ENCODE measurements around the gene MINDY4.

The MINDY4 gene

GRCh38 chr7:30751696-30752273, 19.4 kb upstream of the MINDY4 start, which contains the start of gene INMT:
Gene INMT, plus strand, starts transcription at chr7:30752135. Its CDS starts 16 bp downstream, at chr7:30752151.
- H3K4me3 ChIP-seq (ENCODE audit: insufficient read length, low read depth) = no peak within 1 kb of the TSS
- H3K36me3 ChIP-seq (ENCODE audit: insufficient read depth, insufficient read length, low read length) = no peaks in the 10 kb centered on the region

DNA sequence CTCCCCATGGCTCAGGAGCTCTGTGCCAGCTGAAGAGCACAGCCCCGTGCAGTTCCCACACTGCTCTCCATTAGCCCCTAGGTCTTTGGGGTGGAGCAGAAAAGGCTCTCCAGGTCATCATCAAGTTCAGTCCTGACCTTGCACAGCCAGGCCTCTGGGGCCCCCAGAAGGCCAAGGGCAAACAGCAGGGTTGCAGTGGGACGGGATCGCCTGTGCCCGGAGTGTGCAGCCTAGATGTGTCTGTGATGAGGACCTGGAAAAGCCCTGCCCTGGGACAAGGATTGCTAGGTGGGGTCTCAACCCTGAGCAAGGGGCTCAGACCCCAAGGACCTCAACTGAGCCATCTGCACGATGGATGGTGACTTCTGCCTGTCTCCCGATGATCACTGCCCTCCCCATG, 18.7 kb upstream of the MINDY4 start:
- Histone ChIP-seq H3K9me3 (ENCODE audit: insufficient read depth, low read length) (no peaks in the 10 kb centered on the region), H3K9ac (ENCODE audit: insufficient read length, low read depth) (no peak overlapping the region), H3K36me3 (ENCODE audit: insufficient read depth, insufficient read length, low read length) (no peaks in the 10 kb centered on the region), H3K27me3 (ENCODE audit: insufficient read depth, insufficient read length) (no peaks in the 10 kb centered on the region), H3K4me3 (ENCODE audit: insufficient read length, low read depth) (no peak overlapping the region), H3K4me1 (ENCODE audit: insufficient read depth, insufficient read length) (peaks cover 6% of the 10 kb centered on the region)
- DNase-seq (ENCODE audit: low read depth, low spot score) = no peak
- TF ChIP-seq ZNF274 (IDR thresholded peaks at IDR 0.05; ENCODE audit: low read depth, low read length) (no peak), YY1 (IDR thresholded peaks at IDR 0.05; ENCODE audit: insufficient read depth, insufficient read length) (no peak), SUZ12 (IDR thresholded peaks at IDR 0.05; ENCODE audit: extremely low read depth, insufficient read depth, insufficient read length) (no peak)

More at GRCh38 chr7:30751696-30752273, 19.4 kb upstream of the MINDY4 start, which contains the start of gene INMT:
- Histone ChIP-seq H3K4me1 (ENCODE audit: insufficient read depth, insufficient read length) (peaks cover 6% of the 10 kb centered on the region), H3K9ac (ENCODE audit: insufficient read length, low read depth) (no peak within 1 kb of the TSS), H3K27me3 (ENCODE audit: insufficient read depth, insufficient read length) (no peaks in the 10 kb centered on the region), H3K9me3 (ENCODE audit: insufficient read depth, low read length) (no peaks in the 10 kb centered on the region)
- TF ChIP-seq SUZ12 (IDR thresholded peaks at IDR 0.05; ENCODE audit: extremely low read depth, insufficient read depth, insufficient read length) (no peak), ZNF274 (IDR thresholded peaks at IDR 0.05; ENCODE audit: low read depth, low read length) (no peak), YY1 (IDR thresholded peaks at IDR 0.05; ENCODE audit: insufficient read depth, insufficient read length) (no peak)
- DNase-seq (ENCODE audit: low read depth, low spot score) = no peak

- no peak for TF ChIP-seq SUZ12 (IDR thresholded peaks at IDR 0.05; ENCODE audit: extremely low read depth, insufficient read depth, insufficient read length)
- no peaks in the 10 kb centered on the region for H3K27me3 ChIP-seq (ENCODE audit: insufficient read depth, insufficient read length)
- H3K9ac ChIP-seq (ENCODE audit: insufficient read length, low read depth) = no peak overlapping the region
- no peak overlapping the region for H3K4me3 ChIP-seq (ENCODE audit: insufficient read length, low read depth)
- DNase-seq (ENCODE audit: low read depth, low spot score) = no peak
- no peaks in the 10 kb centered on the region for H3K9me3 ChIP-seq (ENCODE audit: insufficient read depth, low read length)
- no peaks in the 10 kb centered on the region for H3K36me3 ChIP-seq (ENCODE audit: insufficient read depth, insufficient read length, low read length)
- peaks cover 6% of the 10 kb centered on the region for H3K4me1 ChIP-seq (ENCODE audit: insufficient read depth, insufficient read length)
These were observed 18.2 kb upstream of the MINDY4 start for GRCh38 chr7:30752979-30753378.

DNA sequence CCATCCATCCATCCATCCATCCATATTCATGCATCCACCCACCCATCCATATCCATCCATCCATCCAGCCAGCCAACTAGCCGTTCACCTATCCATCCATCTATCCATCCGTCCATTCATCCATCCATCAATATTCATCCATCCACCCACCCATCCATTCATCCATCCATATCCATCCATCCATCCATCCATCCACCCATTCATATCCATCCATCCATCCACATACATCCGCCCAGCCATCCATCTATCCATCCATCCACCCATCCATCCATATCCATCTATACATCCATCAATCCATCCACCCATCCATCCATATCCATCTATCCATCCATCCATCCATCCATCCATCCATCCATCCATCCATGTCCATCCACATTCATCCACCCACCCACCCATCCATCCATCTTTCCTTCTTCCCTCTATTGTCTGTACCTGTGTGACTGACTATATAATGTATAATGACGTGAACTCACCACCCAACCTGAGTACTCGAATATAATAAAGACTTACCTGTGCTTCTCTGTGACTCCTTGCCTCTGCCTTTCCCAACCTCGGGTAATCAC, 16.8 kb upstream of the MINDY4 start:
- no peak overlapping the region for H3K9ac ChIP-seq (ENCODE audit: insufficient read length, low read depth)
- H3K4me3 ChIP-seq (ENCODE audit: insufficient read length, low read depth) = no peak overlapping the region
- H3K27me3 ChIP-seq (ENCODE audit: insufficient read depth, insufficient read length) = no peaks in the 10 kb centered on the region
- no peaks in the 10 kb centered on the region for H3K9me3 ChIP-seq (ENCODE audit: insufficient read depth, low read length)
- no peak for DNase-seq (ENCODE audit: low read depth, low spot score)
- TF ChIP-seq ZNF274 (IDR thresholded peaks at IDR 0.05; ENCODE audit: low read depth, low read length) = no peak
- no peak for TF ChIP-seq YY1 (IDR thresholded peaks at IDR 0.05; ENCODE audit: insufficient read depth, insufficient read length)
- no peak for TF ChIP-seq SUZ12 (IDR thresholded peaks at IDR 0.05; ENCODE audit: extremely low read depth, insufficient read depth, insufficient read length)
- H3K4me1 ChIP-seq (ENCODE audit: insufficient read depth, insufficient read length) = peaks cover 6% of the 10 kb centered on the region
- H3K36me3 ChIP-seq (ENCODE audit: insufficient read depth, insufficient read length, low read length) = no peaks in the 10 kb centered on the region

DNA sequence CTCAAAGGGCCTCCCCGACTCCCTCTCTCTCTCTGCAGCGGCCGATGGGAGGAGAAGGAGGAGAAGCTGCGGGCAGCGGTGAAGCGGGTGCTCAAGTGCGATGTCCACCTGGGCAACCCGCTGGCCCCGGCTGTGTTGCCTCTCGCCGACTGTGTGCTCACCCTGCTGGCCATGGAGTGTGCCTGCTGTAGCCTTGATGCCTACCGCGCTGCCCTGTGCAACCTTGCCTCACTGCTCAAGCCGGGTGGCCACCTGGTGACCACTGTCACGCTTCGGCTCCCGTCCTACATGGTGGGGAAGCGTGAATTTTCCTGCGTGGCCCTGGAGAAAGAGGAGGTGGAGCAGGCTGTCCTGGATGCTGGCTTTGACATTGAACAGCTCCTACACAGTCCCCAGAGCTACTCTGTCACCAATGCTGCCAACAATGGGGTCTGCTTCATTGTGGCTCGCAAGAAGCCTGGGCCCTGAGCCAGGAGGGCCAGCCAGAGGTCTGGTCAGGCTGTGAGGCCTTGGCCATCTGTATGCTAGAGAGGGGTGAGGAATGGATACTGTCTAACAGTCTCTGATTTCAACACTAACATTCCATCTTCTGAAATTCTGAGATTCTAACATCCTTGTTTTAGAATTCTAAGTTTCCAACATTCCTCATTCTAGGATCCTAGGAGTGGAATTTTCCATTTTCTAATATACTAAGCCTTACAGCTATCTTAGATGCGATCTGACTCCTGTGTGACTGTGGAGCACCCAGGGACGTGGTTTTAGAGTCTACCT, 15.6 kb upstream of the MINDY4 start:
- no peak for DNase-seq (ENCODE audit: low read depth, low spot score)
- Histone ChIP-seq H3K9me3 (ENCODE audit: insufficient read depth, low read length) (no peaks in the 10 kb centered on the region), H3K27me3 (ENCODE audit: insufficient read depth, insufficient read length) (no peaks in the 10 kb centered on the region)

GRCh38 chr7:30757342-30757692, 13.9 kb upstream of the MINDY4 start:
- DNase-seq (ENCODE audit: low read depth, low spot score) = no peak

More for the DNA sequence above, 15.6 kb upstream of the MINDY4 start:
- H3K36me3 ChIP-seq (ENCODE audit: insufficient read depth, insufficient read length, low read length) = no peaks in the 10 kb centered on the region
- no peak overlapping the region for H3K9ac ChIP-seq (ENCODE audit: insufficient read length, low read depth)
- no peak for TF ChIP-seq SUZ12 (IDR thresholded peaks at IDR 0.05; ENCODE audit: extremely low read depth, insufficient read depth, insufficient read length)
- TF ChIP-seq YY1 (IDR thresholded peaks at IDR 0.05; ENCODE audit: insufficient read depth, insufficient read length) = no peak
- no peak for TF ChIP-seq ZNF274 (IDR thresholded peaks at IDR 0.05; ENCODE audit: low read depth, low read length)
- H3K4me3 ChIP-seq (ENCODE audit: insufficient read length, low read depth) = no peak overlapping the region
- H3K4me1 ChIP-seq (ENCODE audit: insufficient read depth, insufficient read length) = peaks cover 6% of the 10 kb centered on the region

GRCh38 chr7:30760514-30761213, 10.6 kb upstream of the MINDY4 start:
- no peaks in the 10 kb centered on the region for H3K36me3 ChIP-seq (ENCODE audit: insufficient read depth, insufficient read length, low read length)
- no peaks in the 10 kb centered on the region for H3K4me1 ChIP-seq (ENCODE audit: insufficient read depth, insufficient read length)
- no peak overlapping the region for H3K9ac ChIP-seq (ENCODE audit: insufficient read length, low read depth)
- no peak for DNase-seq (ENCODE audit: low read depth, low spot score)
- no peak overlapping the region for H3K4me3 ChIP-seq (ENCODE audit: insufficient read length, low read depth)
- H3K9me3 ChIP-seq (ENCODE audit: insufficient read depth, low read length) = no peaks in the 10 kb centered on the region
- no peaks in the 10 kb centered on the region for H3K27me3 ChIP-seq (ENCODE audit: insufficient read depth, insufficient read length)
- TF ChIP-seq YY1 (IDR thresholded peaks at IDR 0.05; ENCODE audit: insufficient read depth, insufficient read length) (no peak), ZNF274 (IDR thresholded peaks at IDR 0.05; ENCODE audit: low read depth, low read length) (no peak), SUZ12 (IDR thresholded peaks at IDR 0.05; ENCODE audit: extremely low read depth, insufficient read depth, insufficient read length) (no peak)

More at GRCh38 chr7:30757342-30757692, 13.9 kb upstream of the MINDY4 start:
- no peak for TF ChIP-seq YY1 (IDR thresholded peaks at IDR 0.05; ENCODE audit: insufficient read depth, insufficient read length)
- TF ChIP-seq ZNF274 (IDR thresholded peaks at IDR 0.05; ENCODE audit: low read depth, low read length) = no peak
- TF ChIP-seq SUZ12 (IDR thresholded peaks at IDR 0.05; ENCODE audit: extremely low read depth, insufficient read depth, insufficient read length) = no peak
- H3K4me1 ChIP-seq (ENCODE audit: insufficient read depth, insufficient read length) = no peaks in the 10 kb centered on the region
- no peaks in the 10 kb centered on the region for H3K27me3 ChIP-seq (ENCODE audit: insufficient read depth, insufficient read length)
- no peak overlapping the region for H3K9ac ChIP-seq (ENCODE audit: insufficient read length, low read depth)
- H3K36me3 ChIP-seq (ENCODE audit: insufficient read depth, insufficient read length, low read length) = no peaks in the 10 kb centered on the region
- no peak overlapping the region for H3K4me3 ChIP-seq (ENCODE audit: insufficient read length, low read depth)
- H3K9me3 ChIP-seq (ENCODE audit: insufficient read depth, low read length) = no peaks in the 10 kb centered on the region

Data from NT2/D1 (cell line).